ENCODE data around the gene IL32.
"Not testable (repeated sequence)": the region's sequence is repeated elsewhere in the genome, so short reads cannot be mapped to it uniquely, and the experiment has no call there.

IL32 gene

GRCh38 chr16:3072576-3073263 is 7.3 kb downstream of the IL32 start:
- not testable (repeated sequence) for DNase-seq

DNA sequence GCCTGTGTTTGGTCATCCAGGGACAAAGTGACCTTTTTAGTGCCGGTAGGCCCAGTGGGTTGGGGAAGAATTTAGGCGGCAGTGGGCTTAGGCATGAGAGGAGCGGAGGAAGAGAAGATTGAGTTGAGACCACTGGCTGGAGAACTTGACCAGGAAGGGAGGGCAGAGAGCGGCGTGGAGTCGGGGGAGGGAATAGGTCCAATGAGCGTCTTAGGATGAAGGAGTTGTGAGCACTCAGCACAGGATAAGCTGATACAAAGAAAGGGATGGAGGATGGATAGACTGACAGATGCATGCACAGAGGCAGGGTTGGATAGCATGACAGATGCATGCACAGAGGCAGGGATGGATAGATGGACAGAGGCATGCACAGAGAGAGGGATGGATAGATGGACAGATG is 8.0 kb downstream of the IL32 start:
- no peak for DNase-seq

DNA sequence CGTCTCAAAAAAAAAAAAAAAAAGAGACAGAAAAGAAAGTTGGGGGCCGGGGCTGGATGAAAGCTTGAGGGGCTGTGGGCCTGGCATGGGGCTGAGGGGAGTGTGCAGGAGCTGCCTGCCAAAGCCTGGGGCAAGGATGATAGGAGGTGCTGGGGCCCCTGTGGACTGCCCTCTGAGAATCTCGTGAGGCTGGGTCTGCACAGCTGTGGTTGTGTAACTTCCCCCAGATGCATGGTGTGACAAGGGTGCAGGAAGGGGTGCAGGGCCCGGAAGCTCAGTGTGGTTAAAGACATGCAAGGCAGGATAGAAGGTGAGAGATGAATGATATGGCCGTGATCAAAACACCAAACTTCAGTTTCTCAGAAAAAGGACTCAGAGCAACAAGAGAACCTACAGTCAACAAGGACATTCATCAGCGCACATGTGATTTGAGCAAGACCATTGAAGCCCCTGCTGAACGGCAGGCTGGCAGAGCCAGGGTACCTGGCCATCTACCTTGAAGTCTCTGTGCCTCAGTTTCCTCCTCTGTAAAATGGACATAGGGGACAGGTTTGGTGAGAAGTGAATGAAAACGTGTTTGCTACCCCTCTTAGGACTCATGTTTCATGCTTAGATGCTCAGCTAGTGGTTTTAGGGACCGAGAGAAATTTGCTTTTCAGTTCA is 9.6 kb downstream of the IL32 start:
- DNase-seq = no peak

- no peak for DNase-seq
These were observed 10.1 kb downstream of the IL32 start for GRCh38 chr16:3075523-3075915.

DNA sequence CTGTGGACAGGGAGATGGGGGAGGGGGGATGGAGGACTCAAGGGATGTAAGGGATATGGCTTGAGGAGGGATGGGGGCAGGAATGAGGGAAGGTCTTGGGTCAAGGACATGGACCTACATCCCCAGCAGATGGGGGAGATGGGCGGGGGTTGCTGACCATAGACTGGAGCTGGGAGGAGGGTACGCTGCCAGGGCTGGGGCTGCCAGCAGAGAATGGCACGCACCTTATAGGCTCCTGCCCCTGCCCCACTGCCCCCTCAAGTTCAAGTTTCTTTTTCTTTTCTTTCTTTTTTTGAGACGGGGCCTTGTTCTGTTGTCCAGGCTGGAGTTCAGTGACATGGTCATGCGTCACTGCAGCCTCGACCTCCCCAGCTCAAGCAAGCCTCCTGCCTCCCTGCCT is 10.5 kb downstream of the IL32 start:
- DNase-seq = not testable (repeated sequence)

DNA sequence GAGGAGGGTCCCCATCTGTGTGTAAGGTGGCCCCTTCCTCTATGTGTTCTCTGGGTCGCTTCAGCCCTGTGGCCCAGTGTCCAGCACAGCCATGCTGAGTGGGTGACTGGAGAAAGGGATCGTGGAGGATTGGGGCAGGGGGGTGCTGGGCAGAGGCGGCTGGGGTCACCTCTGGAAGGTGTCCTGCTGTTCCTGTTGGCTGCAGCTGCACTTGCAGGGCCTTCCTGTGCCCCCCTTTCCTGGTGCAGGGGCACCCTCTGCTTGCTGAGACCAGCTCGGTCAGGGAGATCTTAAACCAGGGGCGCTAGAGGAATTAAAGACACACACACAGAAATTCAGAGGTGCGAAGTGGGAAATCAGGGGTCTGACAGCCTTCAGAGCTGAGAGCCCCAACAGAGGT is 11.1 kb downstream of the IL32 start:
- DNase-seq = no peak

DNA sequence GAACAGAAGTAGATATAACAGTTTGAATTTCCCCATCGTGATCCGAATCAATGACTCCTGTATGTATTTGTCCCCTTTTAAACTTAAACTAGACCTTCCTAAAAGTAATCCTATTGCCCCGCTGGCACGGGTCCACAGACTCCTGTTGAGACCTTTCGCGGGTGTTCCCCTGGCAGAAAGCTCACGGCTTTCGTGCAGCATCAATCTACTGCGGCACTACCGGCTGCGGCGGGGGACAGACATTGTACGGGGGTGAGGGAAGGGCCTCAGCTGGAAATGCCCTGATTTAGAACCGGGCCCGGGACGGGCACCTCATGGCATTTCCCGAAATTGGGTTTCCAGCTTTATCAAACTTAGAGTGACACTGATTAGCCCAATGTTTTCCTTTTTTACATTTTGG is 14.6 kb downstream of the IL32 start:
- DNase-seq = no peak

DNA sequence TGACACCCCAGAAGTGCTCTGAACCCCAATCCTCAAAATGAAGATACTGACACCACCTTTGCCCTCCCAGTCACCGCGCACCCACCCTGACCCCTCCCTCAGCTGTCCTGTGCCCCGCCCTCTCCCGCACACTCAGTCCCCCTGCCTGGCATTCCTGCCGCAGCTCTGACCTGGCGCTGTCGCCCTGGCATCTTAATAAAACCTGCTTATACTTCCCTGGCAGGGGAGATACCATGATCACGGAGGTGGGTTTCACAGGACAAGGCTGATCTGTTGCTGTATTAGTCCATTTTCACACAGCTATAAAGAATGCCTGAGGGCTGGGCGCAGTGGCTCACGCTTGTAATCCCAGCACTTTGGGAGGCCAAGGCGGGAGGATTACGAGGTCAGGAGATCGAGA is 16.5 kb downstream of the IL32 start:
- DNase-seq = not testable (repeated sequence)

- not testable (repeated sequence) for DNase-seq
These were observed 18.0 kb downstream of the IL32 start for GRCh38 chr16:3083408-3083807.

- DNase-seq = no peak
These were observed 19.1 kb downstream of the IL32 start for GRCh38 chr16:3084491-3084890.

DNA sequence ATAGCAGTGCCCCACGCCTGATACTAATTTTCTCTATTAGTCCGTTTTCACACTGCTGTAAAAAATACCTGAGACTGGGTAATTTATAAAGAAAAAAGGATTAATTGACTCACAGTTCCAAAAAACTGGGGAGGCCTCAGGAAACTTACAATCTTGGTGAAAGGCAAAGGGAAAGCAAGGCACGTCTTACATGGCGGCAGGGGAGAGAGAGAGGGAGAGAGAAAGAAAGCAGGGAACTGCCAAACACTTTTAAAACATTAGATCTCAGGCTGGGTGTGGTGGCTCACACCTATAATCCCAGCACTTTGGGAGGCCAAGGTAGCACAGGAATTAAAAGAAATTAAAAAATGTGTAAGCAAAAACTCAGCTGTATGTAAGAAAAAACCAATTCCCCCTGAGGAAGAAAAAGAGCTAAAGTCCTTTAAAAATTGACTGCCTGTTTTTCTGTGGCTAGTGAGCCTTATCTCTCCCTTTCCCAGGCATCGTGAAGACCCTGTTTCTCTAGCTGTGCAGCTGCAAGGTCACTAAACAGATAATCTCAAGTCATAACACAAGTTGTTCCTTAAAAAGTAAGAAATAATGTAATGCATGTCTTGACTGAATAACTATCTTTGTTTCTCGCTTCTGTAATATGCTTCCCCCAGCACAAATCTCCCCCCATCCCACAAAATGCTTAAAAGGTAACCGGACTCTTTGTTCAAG is 19.7 kb downstream of the IL32 start:
- DNase-seq = no peak

DNA sequence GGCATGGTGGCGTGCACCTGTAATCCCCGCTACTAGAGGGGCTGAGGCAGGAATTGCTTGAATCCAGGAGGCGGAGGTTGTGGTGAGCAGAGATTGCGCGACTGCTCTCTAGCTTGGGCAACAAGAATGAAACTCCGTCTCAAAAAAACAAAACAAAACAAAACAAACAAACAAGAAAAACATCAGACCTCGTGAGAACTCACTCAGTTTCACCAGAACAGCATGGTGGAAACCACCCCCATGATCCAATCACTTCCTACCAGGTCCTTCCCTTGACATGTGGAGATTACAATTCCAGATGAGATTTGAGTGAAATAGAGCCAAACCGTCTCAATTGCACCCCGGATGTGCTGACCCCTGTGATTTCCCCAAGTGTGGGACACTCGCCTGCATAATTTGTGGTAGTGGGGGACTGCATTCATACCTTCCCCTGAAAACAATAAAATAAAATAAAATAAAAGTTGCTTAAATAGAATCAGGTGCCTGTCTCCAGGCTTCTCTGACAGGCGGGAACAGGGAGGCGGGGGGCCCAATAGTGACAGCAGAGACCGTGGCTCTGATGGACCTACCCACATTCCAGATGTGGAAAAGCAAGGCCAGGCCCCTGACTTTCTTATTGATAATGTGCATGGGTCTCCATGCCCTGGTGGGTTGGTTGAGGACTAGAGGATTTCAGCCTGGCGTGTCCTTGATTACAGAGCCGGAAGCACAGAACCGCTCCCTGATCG is 20.6 kb downstream of the IL32 start:
- no peak for DNase-seq

GRCh38 chr16:3086596-3087242 is 21.3 kb downstream of the IL32 start:
- DNase-seq = no peak

DNA sequence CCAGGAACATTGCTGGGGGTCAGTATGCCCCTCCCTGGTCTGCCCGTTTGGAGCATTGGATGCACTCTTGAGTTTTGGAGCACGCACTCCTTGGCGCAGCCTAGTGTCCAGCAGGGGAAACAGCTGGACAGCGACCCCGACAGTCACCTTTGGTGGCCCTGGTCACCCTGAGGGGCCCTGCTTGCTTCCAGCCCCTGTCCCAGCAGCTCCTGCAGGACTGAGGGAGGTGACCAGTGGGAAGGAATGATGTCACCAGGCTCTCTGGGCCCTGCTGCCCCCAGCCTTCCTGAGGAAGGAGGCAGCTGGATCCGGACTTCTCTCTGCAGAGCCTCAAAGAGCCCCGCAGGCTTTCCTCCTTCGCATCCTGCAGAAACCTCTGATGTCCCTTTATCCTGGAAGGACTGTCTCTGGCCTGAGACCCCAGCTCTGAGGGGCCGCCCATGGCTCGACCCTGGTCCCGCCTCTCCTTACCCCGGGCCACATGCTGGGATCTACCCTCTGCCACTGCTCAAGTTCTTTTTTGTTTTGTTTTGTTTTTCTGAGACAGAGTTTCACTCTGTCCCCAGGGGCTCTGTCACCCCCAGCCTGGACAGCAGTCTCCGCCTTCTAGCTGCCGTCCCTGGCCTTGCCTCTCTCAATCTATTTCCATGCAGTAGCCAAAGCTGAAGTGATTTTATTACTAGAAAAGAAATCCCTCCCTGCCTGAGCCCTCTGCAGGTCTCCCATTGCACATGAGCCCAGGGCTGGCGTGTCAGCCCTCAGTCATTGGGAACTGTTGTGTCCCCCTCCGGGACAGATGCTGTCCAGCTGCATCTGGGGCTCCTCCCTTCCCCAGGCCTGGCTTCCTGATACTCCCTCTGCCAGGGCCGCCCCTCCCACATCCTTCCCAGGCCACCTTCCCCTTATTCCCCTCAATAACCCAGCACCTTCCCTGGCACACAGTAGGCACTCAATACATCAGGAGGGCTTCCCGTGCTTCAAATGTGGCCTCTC is 22.1 kb downstream of the IL32 start:
- DNase-seq = no peak

DNA sequence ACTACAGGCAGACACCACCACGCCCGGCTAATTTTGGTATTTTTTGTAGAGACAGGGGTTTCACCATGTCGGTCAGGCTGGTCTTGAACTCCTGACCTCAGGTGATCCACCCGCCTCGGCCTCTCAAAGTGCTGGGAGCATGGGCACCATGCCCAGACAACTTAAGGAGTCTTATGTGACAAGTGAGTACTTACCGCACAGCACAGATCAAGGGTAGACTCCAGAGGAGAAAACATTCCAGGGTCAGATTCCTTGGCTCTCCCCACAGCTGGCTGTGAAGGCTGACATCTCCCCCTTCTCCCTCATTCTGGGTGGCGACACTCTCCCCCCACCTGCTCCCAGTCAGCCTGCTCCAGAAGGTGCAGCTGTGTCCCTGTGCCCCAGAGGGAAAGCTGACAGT is 23.0 kb downstream of the IL32 start:
- no peak for DNase-seq

DNA sequence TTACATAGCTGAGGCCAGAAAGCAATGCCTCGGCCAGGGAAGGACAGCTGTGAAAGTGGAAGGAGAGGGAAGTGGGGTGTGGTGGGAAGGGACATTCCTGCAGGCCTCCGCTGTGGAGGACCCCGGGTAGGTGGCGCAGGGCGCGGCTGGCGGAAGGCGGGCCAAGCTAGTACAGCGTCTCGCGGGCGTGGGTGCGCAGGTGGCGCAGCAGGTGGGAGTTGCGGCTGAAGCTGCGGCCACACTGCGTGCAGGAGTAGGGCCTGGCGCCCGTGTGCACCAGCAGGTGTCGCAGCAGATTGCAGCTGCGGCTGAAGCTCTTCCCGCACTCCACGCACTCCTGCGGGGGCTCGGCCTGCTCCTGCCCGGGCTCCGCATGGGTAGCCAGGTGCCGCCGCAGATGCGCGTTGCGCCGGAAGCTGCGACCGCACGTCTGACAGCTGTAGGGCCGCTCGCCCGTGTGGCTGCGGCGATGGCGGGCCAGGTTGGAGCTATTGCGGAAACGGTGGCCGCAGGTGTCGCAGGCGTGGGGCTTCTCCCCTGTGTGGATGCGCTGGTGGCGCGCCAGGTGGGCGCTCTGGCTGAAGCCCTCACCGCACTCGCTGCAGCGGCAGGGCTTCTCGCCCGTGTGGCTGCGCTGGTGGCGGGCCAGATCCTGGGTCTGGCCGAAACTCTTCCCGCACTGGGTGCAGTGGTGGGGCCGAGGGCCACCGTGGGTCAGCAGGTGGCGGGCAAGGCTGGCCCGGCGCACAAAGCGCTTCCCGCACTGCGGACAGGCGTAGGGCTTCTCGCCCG is 23.7 kb downstream of the IL32 start:
- no peak for DNase-seq

- DNase-seq = no peak
These were observed 24.5 kb downstream of the IL32 start for GRCh38 chr16:3089717-3090592.

DNA sequence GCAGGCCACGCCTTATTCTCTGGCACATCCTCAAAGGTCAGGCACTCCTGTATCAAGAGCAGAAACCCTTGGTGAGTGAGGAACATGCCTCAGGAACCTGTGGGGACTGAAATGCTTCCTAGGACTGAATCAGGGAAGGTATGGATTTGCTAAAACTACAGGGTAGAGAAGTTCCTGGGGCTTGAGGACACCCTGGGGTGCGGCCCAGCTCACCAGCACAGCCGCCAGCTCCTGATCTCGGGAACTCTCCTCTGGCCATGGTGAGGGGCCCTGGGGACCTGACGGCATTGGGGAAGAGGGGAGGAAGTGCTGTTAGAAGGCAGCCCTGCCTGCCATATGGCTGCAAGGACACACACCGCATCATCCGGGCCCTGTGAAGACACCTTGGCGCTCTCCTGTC is 26.1 kb downstream of the IL32 start:
- no peak for DNase-seq

DNA sequence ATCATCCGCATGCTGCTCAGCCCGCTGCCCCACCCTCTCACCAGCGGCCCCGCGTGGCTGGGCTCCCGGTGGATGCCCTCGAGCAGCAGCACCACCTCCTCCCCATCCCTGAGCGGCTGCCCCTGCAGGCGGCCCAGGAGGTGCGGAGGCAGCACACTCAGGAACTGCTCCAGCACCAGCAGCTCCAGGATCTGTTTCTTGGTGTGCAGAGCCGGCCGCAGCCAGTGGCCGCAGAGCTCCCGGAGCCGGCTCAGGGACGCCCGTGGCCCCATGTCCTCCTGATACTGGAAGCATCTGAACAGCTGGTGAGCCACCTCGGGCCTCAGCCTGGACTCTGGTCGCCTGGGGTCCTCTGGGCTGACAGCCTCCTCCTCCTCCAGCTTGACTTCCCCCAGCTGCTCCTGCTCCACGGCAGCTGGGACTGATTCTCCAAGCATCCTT is 27.1 kb downstream of the IL32 start:
- no peak for DNase-seq

Measured in NCI-H2227 treated with DMSO at 0.1 percent for 48 hours (cell line).